ENCODE measurements around the gene RNF220. TPM values are rescaled to one million over a fixed set of nuclear protein-coding genes. Genes with fewer than 3 reads are reported as not detected.
"Not testable (repeated sequence)": the region's sequence is repeated elsewhere in the genome, so short reads cannot be mapped to it uniquely, and the experiment has no call there.

The RNF220 gene
- total RNA-seq, 3 donors from 2014 or later: 130 to 140 (median 139) TPM

- ATAC-seq (no peak), DNase-seq (no peak)
- Mint-ChIP-seq H3K9me3 (no peaks in the 10 kb centered on the region), H3K4me3 (no peak overlapping the region), H3K4me1 (ENCODE audit: low read depth) (no peaks in the 10 kb centered on the region), H3K27me3 (ENCODE audit: low read depth) (no peaks in the 10 kb centered on the region), H3K36me3 (ENCODE audit: insufficient read depth) (no peaks in the 10 kb centered on the region)
Measured at GRCh38 chr1:44684525-44684924, 279.5 kb downstream of the RNF220 start.

- Mint-ChIP-seq H3K4me3 (no peak overlapping the region), H3K4me1 (ENCODE audit: low read depth) (no peaks in the 10 kb centered on the region), H3K36me3 (ENCODE audit: insufficient read depth) (no peaks in the 10 kb centered on the region), H3K9me3 (no peaks in the 10 kb centered on the region), H3K27me3 (ENCODE audit: low read depth) (no peaks in the 10 kb centered on the region)
- DNase-seq (no peak), ATAC-seq (no peak)
Measured at GRCh38 chr1:44685218-44685617, 280.2 kb downstream of the RNF220 start.

GRCh38 chr1:44685881-44686280 is 280.8 kb downstream of the RNF220 start:
- H3K9me3 Mint-ChIP-seq: no peaks in the 10 kb centered on the region
- no peaks in the 10 kb centered on the region for H3K4me1 Mint-ChIP-seq (ENCODE audit: low read depth)
- H3K27me3 Mint-ChIP-seq (ENCODE audit: low read depth): no peaks in the 10 kb centered on the region
- ATAC-seq (no peak), DNase-seq (no peak)
- no peak overlapping the region for H3K4me3 Mint-ChIP-seq
- H3K36me3 Mint-ChIP-seq (ENCODE audit: insufficient read depth): no peaks in the 10 kb centered on the region

- ATAC-seq (no peak), DNase-seq (no peak)
- H3K4me3 Mint-ChIP-seq: no peak overlapping the region
Measured at GRCh38 chr1:44688760-44689446, 283.8 kb downstream of the RNF220 start.

GRCh38 chr1:44689447-44689765 is 284.4 kb downstream of the RNF220 start:
- Mint-ChIP-seq H3K9me3 (no peaks in the 10 kb centered on the region), H3K4me1 (ENCODE audit: low read depth) (no peaks in the 10 kb centered on the region), H3K27me3 (ENCODE audit: low read depth) (peaks cover 4% of the 10 kb centered on the region), H3K4me3 (no peak overlapping the region), H3K36me3 (ENCODE audit: insufficient read depth) (peaks cover 2% of the 10 kb centered on the region)
- DNase-seq (no peak), ATAC-seq (no peak)

More at GRCh38 chr1:44688760-44689446, 283.8 kb downstream of the RNF220 start:
- Mint-ChIP-seq H3K36me3 (ENCODE audit: insufficient read depth) (peaks cover 2% of the 10 kb centered on the region), H3K4me1 (ENCODE audit: low read depth) (no peaks in the 10 kb centered on the region), H3K27me3 (ENCODE audit: low read depth) (peaks cover 4% of the 10 kb centered on the region), H3K9me3 (no peaks in the 10 kb centered on the region)

GRCh38 chr1:44693159-44693558 is 288.1 kb downstream of the RNF220 start:
- Mint-ChIP-seq H3K4me1 (ENCODE audit: low read depth) (peaks cover 22% of the 10 kb centered on the region), H3K9me3 (no peaks in the 10 kb centered on the region), H3K4me3 (no peak overlapping the region), H3K27me3 (ENCODE audit: low read depth) (peaks cover 4% of the 10 kb centered on the region), H3K36me3 (ENCODE audit: insufficient read depth) (peaks cover 2% of the 10 kb centered on the region)
- DNase-seq: no peak
- ATAC-seq: no peak

- H3K27me3 Mint-ChIP-seq (ENCODE audit: low read depth): peaks cover 4% of the 10 kb centered on the region
Measured at GRCh38 chr1:44693900-44694299, 288.8 kb downstream of the RNF220 start.

GRCh38 chr1:44694863-44695478 is 289.9 kb downstream of the RNF220 start:
- DNase-seq (no peak), ATAC-seq (no peak)
- H3K4me3 Mint-ChIP-seq: no peak overlapping the region
- H3K36me3 Mint-ChIP-seq (ENCODE audit: insufficient read depth): peaks cover 2% of the 10 kb centered on the region
- H3K4me1 Mint-ChIP-seq (ENCODE audit: low read depth): peaks cover 23% of the 10 kb centered on the region
- H3K9me3 Mint-ChIP-seq: no peaks in the 10 kb centered on the region
- H3K27me3 Mint-ChIP-seq (ENCODE audit: low read depth): peaks cover 4% of the 10 kb centered on the region

More at GRCh38 chr1:44693900-44694299, 288.8 kb downstream of the RNF220 start:
- Mint-ChIP-seq H3K36me3 (ENCODE audit: insufficient read depth) (peaks cover 2% of the 10 kb centered on the region), H3K9me3 (no peaks in the 10 kb centered on the region), H3K4me1 (ENCODE audit: low read depth) (peaks cover 23% of the 10 kb centered on the region), H3K4me3 (no peak overlapping the region)
- ATAC-seq (no peak), DNase-seq (no peak)

GRCh38 chr1:44695671-44696070 is 290.6 kb downstream of the RNF220 start:
- Mint-ChIP-seq H3K36me3 (ENCODE audit: insufficient read depth) (peaks cover 2% of the 10 kb centered on the region), H3K4me1 (ENCODE audit: low read depth) (peaks cover 23% of the 10 kb centered on the region), H3K27me3 (ENCODE audit: low read depth) (peaks cover 4% of the 10 kb centered on the region), H3K9me3 (no peaks in the 10 kb centered on the region), H3K4me3 (no peak overlapping the region)
- no peak for ATAC-seq
- DNase-seq: no peak

- Mint-ChIP-seq H3K4me3 (no peak overlapping the region), H3K4me1 (ENCODE audit: low read depth) (peaks cover 23% of the 10 kb centered on the region), H3K36me3 (ENCODE audit: insufficient read depth) (peaks cover 2% of the 10 kb centered on the region), H3K27me3 (ENCODE audit: low read depth) (peaks cover 4% of the 10 kb centered on the region), H3K9me3 (no peaks in the 10 kb centered on the region)
- no peak for ATAC-seq
- DNase-seq: no peak
Measured at GRCh38 chr1:44696101-44696500, 291.0 kb downstream of the RNF220 start.

- Mint-ChIP-seq H3K9me3 (no peaks in the 10 kb centered on the region), H3K36me3 (ENCODE audit: insufficient read depth) (no peaks in the 10 kb centered on the region), H3K4me1 (ENCODE audit: low read depth) (peaks cover 23% of the 10 kb centered on the region), H3K4me3 (peak overlapping the region; percentile 52), H3K27me3 (ENCODE audit: low read depth) (no peaks in the 10 kb centered on the region)
- no peak for DNase-seq
- ATAC-seq: peak; percentile 90 to 95
Measured at GRCh38 chr1:44696789-44697345, 291.8 kb downstream of the RNF220 start.

GRCh38 chr1:44698138-44698537 is 293.1 kb downstream of the RNF220 start:
- Mint-ChIP-seq H3K4me3 (no peak overlapping the region), H3K36me3 (ENCODE audit: insufficient read depth) (no peaks in the 10 kb centered on the region), H3K27me3 (ENCODE audit: low read depth) (no peaks in the 10 kb centered on the region), H3K4me1 (ENCODE audit: low read depth) (peaks cover 23% of the 10 kb centered on the region), H3K9me3 (no peaks in the 10 kb centered on the region)
- DNase-seq (no peak), ATAC-seq (no peak)

- not testable (repeated sequence) for H3K4me3 Mint-ChIP-seq; H3K9me3 Mint-ChIP-seq; H3K36me3 Mint-ChIP-seq (ENCODE audit: insufficient read depth); H3K27me3 Mint-ChIP-seq (ENCODE audit: low read depth); ATAC-seq; DNase-seq
- H3K4me1 Mint-ChIP-seq (ENCODE audit: low read depth): peaks cover 23% of the 10 kb centered on the region
Measured at GRCh38 chr1:44699375-44699774, 294.3 kb downstream of the RNF220 start.

GRCh38 chr1:44700573-44700972 is 295.5 kb downstream of the RNF220 start:
- Mint-ChIP-seq H3K36me3 (ENCODE audit: insufficient read depth) (no peaks in the 10 kb centered on the region), H3K27me3 (ENCODE audit: low read depth) (no peaks in the 10 kb centered on the region), H3K4me1 (ENCODE audit: low read depth) (peaks cover 21% of the 10 kb centered on the region), H3K9me3 (no peaks in the 10 kb centered on the region), H3K4me3 (no peak overlapping the region)
- DNase-seq (no peak), ATAC-seq (no peak)

GRCh38 chr1:44701141-44701573 is 296.1 kb downstream of the RNF220 start:
- no peak for ATAC-seq
- DNase-seq: no peak

More at GRCh38 chr1:44701141-44701573, 296.1 kb downstream of the RNF220 start:
- no peaks in the 10 kb centered on the region for H3K9me3 Mint-ChIP-seq
- H3K36me3 Mint-ChIP-seq (ENCODE audit: insufficient read depth): no peaks in the 10 kb centered on the region
- H3K4me1 Mint-ChIP-seq (ENCODE audit: low read depth): peaks cover 17% of the 10 kb centered on the region
- H3K27me3 Mint-ChIP-seq (ENCODE audit: low read depth): no peaks in the 10 kb centered on the region
- H3K4me3 Mint-ChIP-seq: no peak overlapping the region
